ENCODE measurements around the gene SSTR4. TPM values are rescaled to one million over a fixed set of nuclear protein-coding genes. Genes with fewer than 3 reads are reported as not detected.

Gene SSTR4
- total RNA-seq, 1 experiment from 2014 or later, result not detected

DNA sequence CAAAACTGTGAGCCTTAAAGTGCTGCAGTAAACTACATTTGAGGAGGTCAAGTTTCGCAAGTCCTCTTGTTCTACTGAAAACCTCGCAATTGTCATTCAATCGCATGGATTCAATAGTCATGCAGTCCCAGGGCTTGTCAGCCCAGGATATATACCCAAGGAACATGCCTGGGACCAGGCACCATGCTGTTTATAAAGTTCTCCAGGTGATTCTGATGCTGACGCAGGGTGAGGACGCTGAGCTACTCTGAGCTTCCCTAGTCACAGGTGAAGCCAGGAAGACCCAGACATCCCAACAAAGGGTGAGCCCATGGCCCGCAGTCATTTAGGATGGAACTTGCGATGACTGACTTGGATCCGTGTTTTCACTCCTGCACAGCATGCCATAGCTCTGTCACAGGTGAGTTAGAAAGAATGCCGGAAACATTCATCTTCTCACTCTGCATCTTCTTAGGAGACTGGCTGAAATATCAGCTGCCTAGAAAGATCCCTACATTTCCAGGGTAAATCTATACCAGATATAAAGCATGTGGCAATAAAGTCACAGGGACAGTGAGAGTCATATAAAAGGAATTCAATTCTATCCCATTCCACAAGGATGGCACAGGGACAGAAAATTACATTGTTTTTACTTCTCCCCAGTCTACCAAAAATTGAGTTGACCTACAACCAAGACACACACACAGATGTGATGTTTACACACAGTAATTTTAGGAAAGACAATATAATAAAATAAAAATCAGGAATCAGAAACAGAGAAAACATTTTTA is 27.0 kb upstream of the SSTR4 start:
- no peak overlapping the region for H3K27ac ChIP-seq (ENCODE audit: low read length)
- no TSS peak for BruUV-seq (replicated peaks)
- no peak for DNase-seq (ENCODE audit: low read depth, low spot score)
- H3K4me3 ChIP-seq (ENCODE audit: low read depth in 2 of 2, low read length in 2 of 2), result no peak overlapping the region
- ChIA-PET POLR2A (no interaction called here), CTCF (no interaction called here)
- no peak for ATAC-seq
- in situ Hi-C loops (cut with HindIII; ENCODE audit: low pct_unique_long_range_greater_than_20kb, low sequenced_read_pairs) (no loop called here), intact Hi-C loops (cut with micrococcal nuclease; ENCODE audit: unreplicated experiment) (no loop called here)
- no peaks in the 10 kb centered on the region for H3K9me3 ChIP-seq (ENCODE audit: control insufficient read depth, insufficient read depth, low read depth, low read length)
- no peaks in the 10 kb centered on the region for H3K36me3 ChIP-seq (ENCODE audit: control insufficient read depth, insufficient read depth, low read length)
- TF ChIP-seq SIN3A (IDR thresholded peaks at IDR 0.05; ENCODE audit: borderline replicate concordance, insufficient read depth, low read depth, low read length) (no peak), TCF7L2 (IDR thresholded peaks at IDR 0.05; ENCODE audit: low read depth, low read length) (no peak)
- TF ChIP-seq, protein P1, sequence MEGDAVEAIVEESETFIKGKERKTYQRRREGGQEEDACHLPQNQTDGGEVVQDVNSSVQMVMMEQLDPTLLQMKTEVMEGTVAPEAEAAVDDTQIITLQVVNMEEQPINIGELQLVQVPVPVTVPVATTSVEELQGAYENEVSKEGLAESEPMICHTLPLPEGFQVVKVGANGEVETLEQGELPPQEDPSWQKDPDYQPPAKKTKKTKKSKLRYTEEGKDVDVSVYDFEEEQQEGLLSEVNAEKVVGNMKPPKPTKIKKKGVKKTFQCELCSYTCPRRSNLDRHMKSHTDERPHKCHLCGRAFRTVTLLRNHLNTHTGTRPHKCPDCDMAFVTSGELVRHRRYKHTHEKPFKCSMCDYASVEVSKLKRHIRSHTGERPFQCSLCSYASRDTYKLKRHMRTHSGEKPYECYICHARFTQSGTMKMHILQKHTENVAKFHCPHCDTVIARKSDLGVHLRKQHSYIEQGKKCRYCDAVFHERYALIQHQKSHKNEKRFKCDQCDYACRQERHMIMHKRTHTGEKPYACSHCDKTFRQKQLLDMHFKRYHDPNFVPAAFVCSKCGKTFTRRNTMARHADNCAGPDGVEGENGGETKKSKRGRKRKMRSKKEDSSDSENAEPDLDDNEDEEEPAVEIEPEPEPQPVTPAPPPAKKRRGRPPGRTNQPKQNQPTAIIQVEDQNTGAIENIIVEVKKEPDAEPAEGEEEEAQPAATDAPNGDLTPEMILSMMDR (IDR thresholded peaks at IDR 0.05), result no peak
- H3K27me3 ChIP-seq (ENCODE audit: control insufficient read depth, insufficient read depth, low read length), result no peaks in the 10 kb centered on the region
- no peaks in the 10 kb centered on the region for H3K4me1 ChIP-seq (ENCODE audit: control insufficient read depth, insufficient read depth, low read length)

DNA sequence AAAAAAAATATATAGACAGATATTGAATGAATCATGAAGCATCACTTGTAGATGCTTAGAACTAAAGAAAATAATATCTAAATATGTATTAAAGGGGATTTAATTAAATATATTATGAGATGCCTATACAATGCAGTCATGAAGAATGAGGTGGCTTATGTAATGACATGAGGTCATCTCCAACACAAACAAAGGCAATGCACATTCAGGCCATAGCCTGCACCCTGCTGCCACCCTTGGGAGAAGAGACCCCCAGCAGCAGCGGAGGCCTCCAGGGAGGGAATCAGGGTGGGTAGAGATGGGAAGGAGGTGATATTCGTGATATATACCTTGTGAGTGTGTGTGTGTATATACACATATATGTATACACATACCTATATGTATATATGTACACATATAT is 26.4 kb upstream of the SSTR4 start:
- no peaks in the 10 kb centered on the region for H3K36me3 ChIP-seq (ENCODE audit: control insufficient read depth, insufficient read depth, low read length)
- H3K4me3 ChIP-seq (ENCODE audit: low read depth in 2 of 2, low read length in 2 of 2), result no peak overlapping the region
- ChIA-PET CTCF (no interaction called here), POLR2A (no interaction called here)
- no peaks in the 10 kb centered on the region for H3K9me3 ChIP-seq (ENCODE audit: control insufficient read depth, insufficient read depth, low read depth, low read length)
- intact Hi-C loops (cut with micrococcal nuclease; ENCODE audit: unreplicated experiment) (no loop called here), in situ Hi-C loops (cut with HindIII; ENCODE audit: low pct_unique_long_range_greater_than_20kb, low sequenced_read_pairs) (no loop called here)
- no TSS peak for BruUV-seq (replicated peaks)
- H3K27me3 ChIP-seq (ENCODE audit: control insufficient read depth, insufficient read depth, low read length), result no peaks in the 10 kb centered on the region
- no peaks in the 10 kb centered on the region for H3K4me1 ChIP-seq (ENCODE audit: control insufficient read depth, insufficient read depth, low read length)
- no peak for DNase-seq (ENCODE audit: low read depth, low spot score)
- H3K27ac ChIP-seq (ENCODE audit: low read length), result no peak overlapping the region
- TF ChIP-seq SIN3A (IDR thresholded peaks at IDR 0.05; ENCODE audit: borderline replicate concordance, insufficient read depth, low read depth, low read length), result no peak
- TF ChIP-seq, protein P2, sequence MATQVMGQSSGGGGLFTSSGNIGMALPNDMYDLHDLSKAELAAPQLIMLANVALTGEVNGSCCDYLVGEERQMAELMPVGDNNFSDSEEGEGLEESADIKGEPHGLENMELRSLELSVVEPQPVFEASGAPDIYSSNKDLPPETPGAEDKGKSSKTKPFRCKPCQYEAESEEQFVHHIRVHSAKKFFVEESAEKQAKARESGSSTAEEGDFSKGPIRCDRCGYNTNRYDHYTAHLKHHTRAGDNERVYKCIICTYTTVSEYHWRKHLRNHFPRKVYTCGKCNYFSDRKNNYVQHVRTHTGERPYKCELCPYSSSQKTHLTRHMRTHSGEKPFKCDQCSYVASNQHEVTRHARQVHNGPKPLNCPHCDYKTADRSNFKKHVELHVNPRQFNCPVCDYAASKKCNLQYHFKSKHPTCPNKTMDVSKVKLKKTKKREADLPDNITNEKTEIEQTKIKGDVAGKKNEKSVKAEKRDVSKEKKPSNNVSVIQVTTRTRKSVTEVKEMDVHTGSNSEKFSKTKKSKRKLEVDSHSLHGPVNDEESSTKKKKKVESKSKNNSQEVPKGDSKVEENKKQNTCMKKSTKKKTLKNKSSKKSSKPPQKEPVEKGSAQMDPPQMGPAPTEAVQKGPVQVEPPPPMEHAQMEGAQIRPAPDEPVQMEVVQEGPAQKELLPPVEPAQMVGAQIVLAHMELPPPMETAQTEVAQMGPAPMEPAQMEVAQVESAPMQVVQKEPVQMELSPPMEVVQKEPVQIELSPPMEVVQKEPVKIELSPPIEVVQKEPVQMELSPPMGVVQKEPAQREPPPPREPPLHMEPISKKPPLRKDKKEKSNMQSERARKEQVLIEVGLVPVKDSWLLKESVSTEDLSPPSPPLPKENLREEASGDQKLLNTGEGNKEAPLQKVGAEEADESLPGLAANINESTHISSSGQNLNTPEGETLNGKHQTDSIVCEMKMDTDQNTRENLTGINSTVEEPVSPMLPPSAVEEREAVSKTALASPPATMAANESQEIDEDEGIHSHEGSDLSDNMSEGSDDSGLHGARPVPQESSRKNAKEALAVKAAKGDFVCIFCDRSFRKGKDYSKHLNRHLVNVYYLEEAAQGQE (IDR thresholded peaks at IDR 0.05; ENCODE audit: insufficient read depth in 1 of 2, low read depth in 2 of 2, low read length in 1 of 2), result no peak
- TF ChIP-seq, protein P1 (IDR thresholded peaks at IDR 0.05), result no peak
- no peak for ATAC-seq

All from Panc1 (cell line).